ENCODE results near the gene CHD1. TPM values are rescaled to one million over a fixed set of nuclear protein-coding genes. Genes with fewer than 3 reads are reported as not detected.

CHD1 gene
- total RNA-seq, 1 donor from 2014 or later = 35.5 TPM

DNA sequence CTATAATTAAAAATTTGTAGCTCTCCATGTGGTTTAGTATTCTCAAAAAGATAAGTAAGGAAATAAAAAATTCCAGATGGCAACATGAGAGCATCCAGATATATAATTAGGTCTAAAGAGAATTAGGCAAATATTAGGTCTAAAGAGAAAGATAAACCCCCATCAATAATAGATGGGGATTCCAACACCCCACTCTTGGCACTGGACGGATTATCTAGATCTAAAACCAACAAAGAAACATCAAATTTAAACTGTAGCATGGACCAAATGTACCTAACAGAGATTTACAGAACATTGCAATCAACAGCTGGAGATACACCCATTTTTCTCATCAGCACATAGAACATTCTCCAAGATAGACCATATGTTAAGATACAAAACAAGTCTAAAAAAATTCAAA is 123.7 kb downstream of the CHD1 start:
- TF ChIP-seq, protein P1, sequence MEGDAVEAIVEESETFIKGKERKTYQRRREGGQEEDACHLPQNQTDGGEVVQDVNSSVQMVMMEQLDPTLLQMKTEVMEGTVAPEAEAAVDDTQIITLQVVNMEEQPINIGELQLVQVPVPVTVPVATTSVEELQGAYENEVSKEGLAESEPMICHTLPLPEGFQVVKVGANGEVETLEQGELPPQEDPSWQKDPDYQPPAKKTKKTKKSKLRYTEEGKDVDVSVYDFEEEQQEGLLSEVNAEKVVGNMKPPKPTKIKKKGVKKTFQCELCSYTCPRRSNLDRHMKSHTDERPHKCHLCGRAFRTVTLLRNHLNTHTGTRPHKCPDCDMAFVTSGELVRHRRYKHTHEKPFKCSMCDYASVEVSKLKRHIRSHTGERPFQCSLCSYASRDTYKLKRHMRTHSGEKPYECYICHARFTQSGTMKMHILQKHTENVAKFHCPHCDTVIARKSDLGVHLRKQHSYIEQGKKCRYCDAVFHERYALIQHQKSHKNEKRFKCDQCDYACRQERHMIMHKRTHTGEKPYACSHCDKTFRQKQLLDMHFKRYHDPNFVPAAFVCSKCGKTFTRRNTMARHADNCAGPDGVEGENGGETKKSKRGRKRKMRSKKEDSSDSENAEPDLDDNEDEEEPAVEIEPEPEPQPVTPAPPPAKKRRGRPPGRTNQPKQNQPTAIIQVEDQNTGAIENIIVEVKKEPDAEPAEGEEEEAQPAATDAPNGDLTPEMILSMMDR (IDR thresholded peaks at IDR 0.05) = no peak
- no peak overlapping the region for H3K4me3 ChIP-seq
- intact Hi-C loops (cut with DNase I) = no loop called here
- no peaks in the 10 kb centered on the region for H3K27me3 ChIP-seq
- no peaks in the 10 kb centered on the region for H3K36me3 ChIP-seq
- H3K27ac ChIP-seq = no peak overlapping the region
- no peaks in the 10 kb centered on the region for H3K4me1 ChIP-seq
- DNase-seq (ENCODE audit: low spot score in 2 of 2) = no peak
- H3K9me3 ChIP-seq = peaks cover 8 to 36% of the 10 kb centered on the region in 2 donors

DNA sequence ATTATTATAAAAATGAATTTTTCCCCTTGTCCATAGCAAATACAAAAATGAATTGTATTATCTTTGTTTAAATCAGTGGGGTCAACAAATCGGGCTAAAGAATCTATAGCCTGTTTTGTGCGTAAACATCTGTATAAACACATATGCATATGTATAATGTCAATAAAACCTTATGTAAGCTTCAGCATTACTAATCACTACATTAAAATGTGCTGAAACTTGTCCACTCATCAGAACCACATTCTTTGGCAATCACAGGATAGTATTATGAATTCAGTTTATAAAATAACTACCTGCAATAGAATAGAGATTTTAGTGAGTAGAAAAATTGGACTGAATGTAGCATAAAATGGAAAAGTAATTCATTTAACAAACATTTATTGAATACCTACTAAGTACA is 124.7 kb downstream of the CHD1 start:
- H3K9me3 ChIP-seq = peaks cover 8 to 36% of the 10 kb centered on the region in 2 donors

More for the DNA sequence above, 124.7 kb downstream of the CHD1 start:
- no peak for DNase-seq (ENCODE audit: low spot score in 2 of 2)
- H3K4me1 ChIP-seq = no peaks in the 10 kb centered on the region
- H3K27me3 ChIP-seq = no peaks in the 10 kb centered on the region
- H3K27ac ChIP-seq = no peak overlapping the region
- H3K36me3 ChIP-seq = no peaks in the 10 kb centered on the region
- intact Hi-C loops (cut with DNase I) = no loop called here
- no peak overlapping the region for H3K4me3 ChIP-seq
- TF ChIP-seq, protein P1 (IDR thresholded peaks at IDR 0.05) = no peak

Other genes with a start within 250 kb of the CHD1 start
- 20.9 TPM for gene RGMB, start 155.3 kb downstream of the CHD1 start, total RNA-seq

Measured in ascending aorta (tissue), 2 donors.